Activated effector memory CD4-positive, alpha-beta T cell treated with Interleukin-2 at 50 U/mL for 16 hours (primary cell): ENCODE measurements around the gene QDPR.
"Not testable (repeated sequence)": the region's sequence is repeated elsewhere in the genome, so short reads cannot be mapped to it uniquely, and the experiment has no call there.

Experiments used
- DNase-seq: peaks from one replicate; pipeline ENCODE4 v3.0.0-alpha.2; 2020

Gene QDPR

GRCh38 chr4:17489721-17490120 is 22.2 kb downstream of the QDPR start:
- no peak for DNase-seq

GRCh38 chr4:17489123-17489522 is 22.8 kb downstream of the QDPR start:
- no peak for DNase-seq

GRCh38 chr4:17482716-17483115 is 29.2 kb downstream of the QDPR start:
- no peak for DNase-seq

DNA sequence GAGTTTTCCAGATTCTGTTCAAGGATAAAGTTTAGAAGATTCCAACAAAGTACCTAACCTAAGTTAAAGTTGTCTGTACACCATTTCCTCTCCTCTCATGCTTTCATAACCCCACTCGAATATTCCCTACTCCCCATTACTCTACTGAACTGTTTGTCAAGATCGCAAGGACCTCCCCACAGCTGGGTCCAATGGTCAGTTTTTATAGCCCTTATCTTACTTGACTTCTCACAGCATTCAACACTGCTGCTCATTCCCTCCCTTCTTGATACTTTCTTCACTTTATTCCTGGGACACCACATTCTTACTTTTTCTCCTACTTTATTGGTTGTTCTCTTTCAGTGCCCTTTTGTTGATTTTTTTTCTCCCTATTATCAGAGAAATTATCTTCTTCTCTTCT is 30.9 kb downstream of the QDPR start:
- no peak for DNase-seq

GRCh38 chr4:17480210-17480927 is 31.5 kb downstream of the QDPR start:
- DNase-seq: no peak

- DNase-seq: no peak
Measured at GRCh38 chr4:17477774-17478472, 34.0 kb downstream of the QDPR start.

DNA sequence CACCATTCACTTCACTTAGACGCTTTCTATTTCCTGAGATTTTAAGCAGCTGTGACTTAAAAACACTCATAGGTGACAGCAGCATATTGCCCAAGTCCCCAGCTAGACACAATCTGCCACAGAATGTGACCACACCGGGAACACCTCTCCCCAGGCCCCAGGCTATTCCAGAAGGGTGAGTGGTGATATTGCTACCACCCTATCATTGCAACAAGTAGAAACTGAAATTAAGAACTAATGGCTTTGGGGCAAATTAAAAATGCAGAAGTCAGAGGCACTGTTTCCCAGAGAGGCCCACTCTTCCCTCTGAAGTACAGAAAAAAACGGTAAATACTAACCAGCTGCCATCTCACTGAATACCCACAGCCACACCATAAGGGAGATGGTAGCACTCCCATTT is 35.0 kb downstream of the QDPR start:
- no peak for DNase-seq

- DNase-seq: no peak
Measured at GRCh38 chr4:17475481-17475880, 36.4 kb downstream of the QDPR start.

GRCh38 chr4:17469931-17470674 is 41.8 kb downstream of the QDPR start:
- no peak for DNase-seq

DNA sequence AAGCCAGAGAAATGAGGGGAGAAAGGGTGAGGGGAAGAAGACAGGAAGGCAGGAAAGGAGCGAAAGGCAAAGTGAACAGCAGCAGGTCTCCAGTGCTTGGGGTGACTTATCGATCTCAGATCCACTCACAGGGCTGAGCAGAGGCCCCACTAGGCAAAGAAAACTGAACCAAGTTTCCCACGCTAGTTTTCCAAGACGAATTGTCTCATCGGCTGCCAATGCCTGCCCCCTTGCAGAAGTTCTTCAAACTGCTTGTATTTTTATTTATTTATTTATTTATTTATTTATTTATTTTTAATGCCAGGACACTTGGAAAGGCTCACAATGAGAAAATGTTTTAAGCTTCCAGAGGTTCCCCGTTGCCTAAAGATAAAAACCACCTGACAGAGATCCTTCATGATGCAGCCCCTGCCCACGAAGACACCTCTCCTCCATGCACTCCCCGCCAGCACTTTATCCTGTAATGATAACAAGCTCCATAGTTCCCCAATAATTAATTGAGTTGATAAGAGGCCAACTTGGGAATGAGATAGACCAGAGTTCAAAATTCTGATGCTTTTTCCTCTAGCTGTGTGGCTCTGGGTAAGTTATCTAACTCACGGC is 43.2 kb downstream of the QDPR start:
- no peak for DNase-seq

DNA sequence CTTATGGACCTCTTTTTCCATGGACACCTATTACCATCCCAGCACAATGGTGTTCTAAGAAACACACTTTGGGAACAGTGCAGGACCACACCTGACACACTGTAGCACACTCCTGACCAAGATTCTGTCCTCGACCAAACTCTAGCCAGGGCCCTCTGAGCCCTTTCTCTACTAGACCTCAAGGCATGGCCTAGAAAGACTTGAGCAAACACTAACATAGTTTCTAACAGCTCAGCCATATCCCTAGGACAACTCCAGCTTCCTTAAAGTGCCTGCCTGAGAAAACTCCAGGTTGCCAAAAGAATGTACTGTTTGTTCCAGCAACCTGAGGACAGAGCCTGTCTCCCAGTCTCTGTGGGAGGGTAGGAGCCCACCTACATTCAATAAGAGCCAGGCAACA is 48.3 kb downstream of the QDPR start:
- no peak for DNase-seq

DNA sequence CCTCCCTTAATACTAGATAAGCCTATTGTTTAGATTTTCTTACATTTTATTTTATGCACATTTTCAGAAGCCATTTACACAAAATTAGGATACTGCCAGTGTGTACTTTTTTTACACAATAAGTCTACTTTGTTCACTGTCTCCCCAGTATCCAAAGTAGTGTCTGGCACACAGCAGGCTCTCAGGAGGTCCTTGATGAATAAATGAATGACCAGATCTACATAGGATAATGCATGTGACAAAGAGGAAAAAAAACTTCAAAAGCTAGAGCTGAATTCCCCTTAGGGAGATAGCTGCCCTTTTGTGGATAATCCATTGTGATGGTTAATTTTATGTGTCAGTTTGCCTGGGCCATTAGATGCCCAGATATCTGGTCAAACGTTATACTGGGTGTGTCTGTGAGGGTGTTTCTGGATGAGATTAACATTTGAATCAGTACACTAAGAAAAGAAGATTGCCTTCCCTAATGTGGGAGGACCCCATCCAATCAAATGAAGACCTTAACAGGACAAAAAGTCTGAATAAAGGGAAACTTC is 61.6 kb downstream of the QDPR start:
- no peak for DNase-seq

DNA sequence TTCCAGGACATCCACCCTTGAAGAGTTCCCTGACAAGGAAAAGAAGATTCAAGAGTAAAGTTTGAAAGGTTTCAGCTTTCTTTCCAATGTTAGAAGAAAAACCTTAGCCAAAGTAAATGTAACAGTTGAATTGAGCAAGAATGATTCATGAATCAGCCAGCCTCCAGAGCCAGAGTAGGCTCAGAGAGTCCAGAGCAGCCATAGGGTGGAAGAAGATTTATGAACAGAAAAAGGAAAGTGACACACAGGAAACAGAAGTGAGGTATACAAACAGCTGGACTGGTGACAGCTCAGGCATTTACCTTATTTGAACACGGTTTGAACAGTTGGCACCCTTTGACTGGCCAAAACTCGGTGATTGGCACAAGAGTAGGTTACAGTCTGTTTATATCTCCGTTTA is 63.2 kb downstream of the QDPR start:
- no peak for DNase-seq

- DNase-seq: no peak
Measured at GRCh38 chr4:17447675-17448298, 64.1 kb downstream of the QDPR start.

DNA sequence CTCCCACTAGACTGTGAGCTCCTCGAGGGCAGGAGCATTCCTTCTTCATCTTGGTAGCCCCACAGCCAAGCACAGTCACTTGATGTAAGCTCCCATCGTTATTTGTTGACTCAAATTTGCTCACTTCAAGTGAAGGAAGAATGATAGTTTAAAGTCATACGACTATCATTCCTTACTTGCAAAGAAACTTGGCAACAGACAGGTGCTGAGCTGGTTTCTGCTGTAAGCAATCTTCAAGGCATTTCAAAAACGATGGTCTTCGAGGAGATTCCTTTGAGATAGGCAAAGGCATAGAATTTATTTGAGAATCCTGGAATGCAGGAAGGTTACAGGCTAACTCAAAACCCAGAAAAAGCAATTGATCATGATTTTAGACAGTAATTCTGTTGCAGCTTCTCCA is 64.8 kb downstream of the QDPR start:
- no peak for DNase-seq

DNA sequence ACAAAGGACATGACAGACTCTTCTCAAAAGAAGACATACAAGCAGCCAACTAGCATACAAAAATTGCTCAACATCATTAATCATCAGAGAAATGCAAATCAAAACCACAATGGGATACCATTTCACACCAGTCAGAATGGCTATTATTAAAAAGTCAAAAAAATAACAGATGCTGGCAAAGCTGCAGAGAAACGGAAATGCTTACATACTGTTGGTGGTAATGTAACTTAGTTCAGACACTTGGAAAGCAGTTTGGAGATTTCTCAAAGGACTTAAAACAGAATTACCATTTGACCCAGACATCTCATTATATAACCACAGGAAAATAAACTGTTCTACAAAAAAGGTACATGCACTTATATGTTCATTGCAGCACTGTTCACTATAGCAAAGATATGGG is 69.4 kb downstream of the QDPR start:
- not testable (repeated sequence) for DNase-seq

- no peak for DNase-seq
Measured at GRCh38 chr4:17437396-17437795, 74.5 kb downstream of the QDPR start.

- DNase-seq: no peak
Measured at GRCh38 chr4:17436750-17437090, 75.2 kb downstream of the QDPR start.
